Measurements from ENCODE around the gene KCTD21.

DNA sequence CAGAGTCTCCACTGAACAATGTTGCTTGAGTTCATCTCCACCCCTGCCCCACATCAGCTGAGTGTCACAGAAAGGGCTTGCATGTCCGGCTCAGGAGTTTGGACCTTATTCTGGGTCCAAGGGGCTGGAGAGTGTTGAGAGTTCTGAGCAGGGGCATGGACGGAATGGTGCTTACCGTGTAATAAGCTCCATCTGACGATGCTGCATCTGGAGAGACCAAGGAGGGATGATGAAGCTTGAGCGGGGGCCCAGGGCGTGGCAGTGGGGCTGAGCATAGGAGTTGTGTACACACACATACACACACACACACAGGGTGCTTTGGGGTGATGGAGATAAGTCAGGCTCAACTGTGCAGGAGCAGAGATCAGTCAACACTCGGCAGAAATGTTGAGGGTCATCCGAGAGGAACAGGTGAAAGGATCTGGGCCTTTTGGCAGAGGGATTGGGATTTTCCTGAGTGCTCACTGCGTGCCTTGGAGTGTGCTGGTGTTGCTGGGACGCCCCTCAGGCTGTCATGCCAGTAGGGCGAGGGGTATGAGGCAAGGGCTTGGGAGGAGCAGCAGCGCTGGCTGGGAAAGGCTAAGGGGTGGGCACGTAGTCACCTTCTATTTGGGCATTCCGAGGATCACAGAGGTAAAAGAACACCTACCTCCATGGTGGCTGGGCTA is 2.6 kb upstream of the KCTD21 start:
- TF ChIP-seq, protein P1, sequence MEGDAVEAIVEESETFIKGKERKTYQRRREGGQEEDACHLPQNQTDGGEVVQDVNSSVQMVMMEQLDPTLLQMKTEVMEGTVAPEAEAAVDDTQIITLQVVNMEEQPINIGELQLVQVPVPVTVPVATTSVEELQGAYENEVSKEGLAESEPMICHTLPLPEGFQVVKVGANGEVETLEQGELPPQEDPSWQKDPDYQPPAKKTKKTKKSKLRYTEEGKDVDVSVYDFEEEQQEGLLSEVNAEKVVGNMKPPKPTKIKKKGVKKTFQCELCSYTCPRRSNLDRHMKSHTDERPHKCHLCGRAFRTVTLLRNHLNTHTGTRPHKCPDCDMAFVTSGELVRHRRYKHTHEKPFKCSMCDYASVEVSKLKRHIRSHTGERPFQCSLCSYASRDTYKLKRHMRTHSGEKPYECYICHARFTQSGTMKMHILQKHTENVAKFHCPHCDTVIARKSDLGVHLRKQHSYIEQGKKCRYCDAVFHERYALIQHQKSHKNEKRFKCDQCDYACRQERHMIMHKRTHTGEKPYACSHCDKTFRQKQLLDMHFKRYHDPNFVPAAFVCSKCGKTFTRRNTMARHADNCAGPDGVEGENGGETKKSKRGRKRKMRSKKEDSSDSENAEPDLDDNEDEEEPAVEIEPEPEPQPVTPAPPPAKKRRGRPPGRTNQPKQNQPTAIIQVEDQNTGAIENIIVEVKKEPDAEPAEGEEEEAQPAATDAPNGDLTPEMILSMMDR (IDR thresholded peaks at IDR 0.05): no peak
- no peak for TF ChIP-seq POLR2AphosphoS5 (IDR thresholded peaks at IDR 0.05; ENCODE audit: low read depth, low read length)

All from Panc1 (cell line).